ENCODE results near the gene ADO. TPM values are rescaled to one million over a fixed set of nuclear protein-coding genes. Genes with fewer than 3 reads are reported as not detected.

ADO gene
- total and polyA plus RNA-seq, 2 donors from 2014 or later, result 13.0 to 18.5 TPM

DNA sequence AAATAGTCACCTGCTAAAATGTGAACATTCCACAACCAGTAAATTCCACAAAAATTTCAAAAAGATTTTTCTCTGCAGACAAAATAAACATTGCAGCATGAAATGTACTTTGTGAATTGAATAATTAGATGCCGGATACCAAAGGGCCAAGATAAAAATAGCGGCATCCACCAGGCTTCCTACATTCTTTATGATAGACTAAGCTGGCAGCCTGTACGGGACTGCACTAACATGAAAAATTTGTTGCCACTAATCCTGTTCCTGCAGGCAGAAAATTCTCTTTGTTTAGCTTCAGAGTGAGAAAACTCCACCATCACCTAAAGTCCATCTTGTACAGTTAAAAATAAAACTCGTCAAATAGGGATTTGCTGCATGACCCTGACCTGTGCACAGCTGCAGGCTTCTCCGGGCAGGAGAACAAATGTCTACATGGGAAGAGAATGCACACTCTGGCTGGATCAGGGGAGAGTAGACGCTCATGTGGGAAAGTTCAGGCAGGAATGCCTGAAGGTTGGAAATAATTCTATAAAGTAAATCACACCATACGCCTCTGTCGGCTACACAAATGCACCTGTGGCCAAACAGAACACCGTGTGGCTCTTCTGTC, 15.6 kb upstream of the ADO start:
- Histone ChIP-seq H3K9me3 (ENCODE audit: control insufficient read depth in 2 of 3, insufficient read depth in 1 of 3, low read length in 3 of 3) (no peaks in the 10 kb centered on the region), H3K36me3 (ENCODE audit: control insufficient read depth in 2 of 3, insufficient read depth in 3 of 3, low read length in 3 of 3) (no peaks in the 10 kb centered on the region), H3K27me3 (ENCODE audit: control insufficient read depth, insufficient read depth, low read length) (no peaks in the 10 kb centered on the region), H3K4me3 (ENCODE audit: low read length in 3 of 3) (no peak overlapping the region), H3K9ac (ENCODE audit: low read length in 3 of 3) (no peak overlapping the region), H3K4me1 (ENCODE audit: control insufficient read depth in 2 of 3, insufficient read depth in 2 of 3, low read depth in 1 of 3, low read length in 3 of 3) (no peaks in the 10 kb centered on the region), H3K27ac (ENCODE audit: low read depth in 2 of 2, low read length in 2 of 2) (no peak overlapping the region)
- intact Hi-C loops (cut with DNase I), result no loop called here
- TF ChIP-seq, protein P1, sequence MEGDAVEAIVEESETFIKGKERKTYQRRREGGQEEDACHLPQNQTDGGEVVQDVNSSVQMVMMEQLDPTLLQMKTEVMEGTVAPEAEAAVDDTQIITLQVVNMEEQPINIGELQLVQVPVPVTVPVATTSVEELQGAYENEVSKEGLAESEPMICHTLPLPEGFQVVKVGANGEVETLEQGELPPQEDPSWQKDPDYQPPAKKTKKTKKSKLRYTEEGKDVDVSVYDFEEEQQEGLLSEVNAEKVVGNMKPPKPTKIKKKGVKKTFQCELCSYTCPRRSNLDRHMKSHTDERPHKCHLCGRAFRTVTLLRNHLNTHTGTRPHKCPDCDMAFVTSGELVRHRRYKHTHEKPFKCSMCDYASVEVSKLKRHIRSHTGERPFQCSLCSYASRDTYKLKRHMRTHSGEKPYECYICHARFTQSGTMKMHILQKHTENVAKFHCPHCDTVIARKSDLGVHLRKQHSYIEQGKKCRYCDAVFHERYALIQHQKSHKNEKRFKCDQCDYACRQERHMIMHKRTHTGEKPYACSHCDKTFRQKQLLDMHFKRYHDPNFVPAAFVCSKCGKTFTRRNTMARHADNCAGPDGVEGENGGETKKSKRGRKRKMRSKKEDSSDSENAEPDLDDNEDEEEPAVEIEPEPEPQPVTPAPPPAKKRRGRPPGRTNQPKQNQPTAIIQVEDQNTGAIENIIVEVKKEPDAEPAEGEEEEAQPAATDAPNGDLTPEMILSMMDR (IDR thresholded peaks at IDR 0.05; ENCODE audit: borderline replicate concordance, extremely low read depth, insufficient read depth), result no peak
- DNase-seq (peak in 1 of 5 donors; percentile 27), FAIRE-seq (no peak)

DNA sequence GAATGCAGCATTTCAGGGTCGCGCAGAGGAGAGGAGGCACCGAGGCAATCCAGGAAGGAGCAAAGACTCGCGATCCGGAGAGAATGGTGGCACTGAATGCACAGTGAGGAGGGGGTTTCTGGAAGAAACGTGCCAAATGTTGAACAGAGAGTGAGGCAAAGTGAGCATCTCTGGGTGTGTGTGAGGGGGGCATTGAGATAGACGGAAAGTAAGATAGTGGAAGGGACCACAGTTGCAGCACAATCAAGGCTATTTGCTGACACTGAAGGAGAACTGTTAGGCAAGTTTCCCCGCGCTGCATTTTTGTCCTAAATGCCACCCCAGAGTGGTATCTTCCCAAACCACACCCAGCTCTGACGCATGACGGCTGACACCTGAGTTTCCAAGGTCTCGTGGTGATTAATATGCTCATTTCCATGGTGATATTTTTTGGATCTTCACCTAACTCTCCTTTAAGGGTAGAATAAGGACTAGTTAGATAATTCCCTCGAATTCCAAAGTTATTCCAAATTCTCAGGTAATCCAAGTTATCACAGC, 14.4 kb upstream of the ADO start:
- FAIRE-seq, result no peak
- intact Hi-C loops (cut with DNase I), result no loop called here
- Histone ChIP-seq H3K4me3 (ENCODE audit: low read length in 3 of 3) (no peak overlapping the region), H3K9ac (ENCODE audit: low read length in 3 of 3) (no peak overlapping the region), H3K9me3 (ENCODE audit: control insufficient read depth in 2 of 3, insufficient read depth in 1 of 3, low read length in 3 of 3) (no peaks in the 10 kb centered on the region), H3K36me3 (ENCODE audit: control insufficient read depth in 2 of 3, insufficient read depth in 3 of 3, low read length in 3 of 3) (no peaks in the 10 kb centered on the region), H3K4me1 (ENCODE audit: control insufficient read depth in 2 of 3, insufficient read depth in 2 of 3, low read depth in 1 of 3, low read length in 3 of 3) (no peaks in the 10 kb centered on the region), H3K27ac (ENCODE audit: low read depth in 2 of 2, low read length in 2 of 2) (no peak overlapping the region), H3K27me3 (ENCODE audit: control insufficient read depth, insufficient read depth, low read length) (no peaks in the 10 kb centered on the region)
- TF ChIP-seq, protein P1 (IDR thresholded peaks at IDR 0.05; ENCODE audit: borderline replicate concordance, extremely low read depth, insufficient read depth), result no peak
- no peak for DNase-seq

DNA sequence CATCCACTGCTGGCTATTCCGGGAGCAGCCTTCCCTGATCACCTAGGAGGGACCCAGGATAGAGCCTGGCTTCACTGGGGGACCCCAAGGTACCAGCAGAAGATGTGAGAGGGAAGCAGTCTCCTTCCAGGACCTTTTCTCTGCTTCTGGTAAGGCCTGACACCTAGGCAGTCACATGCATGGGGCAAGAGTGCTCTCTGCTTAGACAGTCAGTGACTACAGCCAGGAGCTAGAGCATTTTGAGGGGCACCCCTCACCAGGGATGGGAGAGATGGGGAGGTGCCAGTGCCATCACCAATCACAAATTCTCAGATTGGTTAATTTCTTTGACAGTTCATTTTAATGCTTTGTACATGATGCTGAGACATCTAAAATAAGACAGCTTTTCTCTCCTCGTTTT, 13.9 kb upstream of the ADO start:
- Histone ChIP-seq H3K4me3 (ENCODE audit: low read length in 3 of 3) (no peak overlapping the region), H3K4me1 (ENCODE audit: control insufficient read depth in 2 of 3, insufficient read depth in 2 of 3, low read depth in 1 of 3, low read length in 3 of 3) (no peaks in the 10 kb centered on the region), H3K27me3 (ENCODE audit: control insufficient read depth, insufficient read depth, low read length) (no peaks in the 10 kb centered on the region), H3K9me3 (ENCODE audit: control insufficient read depth in 2 of 3, insufficient read depth in 1 of 3, low read length in 3 of 3) (no peaks in the 10 kb centered on the region), H3K36me3 (ENCODE audit: control insufficient read depth in 2 of 3, insufficient read depth in 3 of 3, low read length in 3 of 3) (no peaks in the 10 kb centered on the region), H3K9ac (ENCODE audit: low read length in 3 of 3) (no peak overlapping the region), H3K27ac (ENCODE audit: low read depth in 2 of 2, low read length in 2 of 2) (no peak overlapping the region)
- TF ChIP-seq, protein P1 (IDR thresholded peaks at IDR 0.05; ENCODE audit: borderline replicate concordance, extremely low read depth, insufficient read depth), result no peak
- no peak for FAIRE-seq
- DNase-seq, result no peak
- intact Hi-C loops (cut with DNase I), result no loop called here

Measured in kidney (tissue), 14 donors.